Ishikawa (cell line): ENCODE data around the gene SPX.

Source experiments
- CEBPB ChIP-seq: IDR thresholded peaks from 2 replicates; pipeline ENCODE4 v1.6.1; 2012
- CREB1 ChIP-seq: IDR thresholded peaks from 2 replicates; pipeline ENCODE4 v1.6.1; 2012; ENCODE audit warnings: low read depth
- EGR1 ChIP-seq: IDR thresholded peaks from 2 replicates; pipeline ENCODE4 v1.6.1; 2012
- EP300 ChIP-seq: IDR thresholded peaks from 2 replicates; pipeline ENCODE4 v1.6.1; 2012; ENCODE audit warnings: borderline replicate concordance
- FOXM1 ChIP-seq: IDR thresholded peaks from 2 replicates; pipeline ENCODE4 v1.6.1; 2012; ENCODE audit warnings: low read depth, borderline replicate concordance
- MAX ChIP-seq: IDR thresholded peaks from 2 replicates; pipeline ENCODE4 v1.6.1; 2012
- NFIC ChIP-seq: IDR thresholded peaks from 2 replicates; pipeline ENCODE4 v1.6.1; 2012
- RAD21 ChIP-seq: IDR thresholded peaks from 2 replicates; pipeline ENCODE4 v1.6.1; 2012; ENCODE audit warnings: low read depth
- TAF1 ChIP-seq: IDR thresholded peaks from 2 replicates; pipeline ENCODE4 v1.6.1; 2012; ENCODE audit warnings: low read depth, mild to moderate bottlenecking
- TCF12 ChIP-seq: IDR thresholded peaks from 2 replicates; pipeline ENCODE4 v1.6.1; 2012; ENCODE audit warnings: low read depth
- TEAD4 ChIP-seq: IDR thresholded peaks from 2 replicates; pipeline ENCODE4 v1.6.1; 2012
- YY1 ChIP-seq: IDR thresholded peaks from 2 replicates; pipeline ENCODE4 v1.6.1; 2012; ENCODE audit warnings: low read depth
- ZBTB7A ChIP-seq: IDR thresholded peaks from 2 replicates; pipeline ENCODE4 v1.6.1; 2012; ENCODE audit warnings: low read depth
- TF ChIP-seq, protein P1 (sequence below): IDR thresholded peaks from 2 replicates; pipeline ENCODE4 v1.6.1; 2012; ENCODE audit warnings: low read depth, mild to moderate bottlenecking
- TF ChIP-seq, protein P2 (sequence below): IDR thresholded peaks from 2 replicates; pipeline ENCODE4 v1.6.1; 2012

The SPX gene

DNA sequence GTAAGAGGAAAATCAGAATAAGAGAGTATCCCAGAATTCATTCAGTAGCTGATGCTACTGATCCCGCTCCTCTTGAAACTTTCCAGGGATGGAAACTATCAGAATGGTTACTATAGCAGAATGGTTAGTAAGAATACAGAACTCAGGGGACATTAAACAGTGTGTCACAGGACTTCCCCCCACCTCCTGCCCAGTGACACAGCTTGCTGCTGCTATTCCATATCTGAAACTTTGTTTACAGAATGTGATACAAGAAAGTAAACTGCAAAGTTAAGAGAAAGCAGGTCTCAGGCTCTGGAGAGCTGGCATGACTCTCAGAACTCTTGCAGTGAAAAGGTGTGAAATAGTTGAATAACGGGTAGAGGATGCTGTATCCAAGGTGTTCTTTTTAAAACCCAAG is 3.4 kb downstream of the SPX start:
- TF ChIP-seq EP300, result no peak
- TF ChIP-seq RAD21, result no peak
- TF ChIP-seq YY1, result no peak
- TF ChIP-seq ZBTB7A, result no peak
- no peak for TF ChIP-seq MAX
- no peak for TF ChIP-seq TEAD4
- no peak for TF ChIP-seq TAF1
- no peak for TF ChIP-seq CREB1
- no peak for TF ChIP-seq NFIC
- no peak for TF ChIP-seq EGR1
- no peak for TF ChIP-seq FOXM1
- TF ChIP-seq, protein P1, sequence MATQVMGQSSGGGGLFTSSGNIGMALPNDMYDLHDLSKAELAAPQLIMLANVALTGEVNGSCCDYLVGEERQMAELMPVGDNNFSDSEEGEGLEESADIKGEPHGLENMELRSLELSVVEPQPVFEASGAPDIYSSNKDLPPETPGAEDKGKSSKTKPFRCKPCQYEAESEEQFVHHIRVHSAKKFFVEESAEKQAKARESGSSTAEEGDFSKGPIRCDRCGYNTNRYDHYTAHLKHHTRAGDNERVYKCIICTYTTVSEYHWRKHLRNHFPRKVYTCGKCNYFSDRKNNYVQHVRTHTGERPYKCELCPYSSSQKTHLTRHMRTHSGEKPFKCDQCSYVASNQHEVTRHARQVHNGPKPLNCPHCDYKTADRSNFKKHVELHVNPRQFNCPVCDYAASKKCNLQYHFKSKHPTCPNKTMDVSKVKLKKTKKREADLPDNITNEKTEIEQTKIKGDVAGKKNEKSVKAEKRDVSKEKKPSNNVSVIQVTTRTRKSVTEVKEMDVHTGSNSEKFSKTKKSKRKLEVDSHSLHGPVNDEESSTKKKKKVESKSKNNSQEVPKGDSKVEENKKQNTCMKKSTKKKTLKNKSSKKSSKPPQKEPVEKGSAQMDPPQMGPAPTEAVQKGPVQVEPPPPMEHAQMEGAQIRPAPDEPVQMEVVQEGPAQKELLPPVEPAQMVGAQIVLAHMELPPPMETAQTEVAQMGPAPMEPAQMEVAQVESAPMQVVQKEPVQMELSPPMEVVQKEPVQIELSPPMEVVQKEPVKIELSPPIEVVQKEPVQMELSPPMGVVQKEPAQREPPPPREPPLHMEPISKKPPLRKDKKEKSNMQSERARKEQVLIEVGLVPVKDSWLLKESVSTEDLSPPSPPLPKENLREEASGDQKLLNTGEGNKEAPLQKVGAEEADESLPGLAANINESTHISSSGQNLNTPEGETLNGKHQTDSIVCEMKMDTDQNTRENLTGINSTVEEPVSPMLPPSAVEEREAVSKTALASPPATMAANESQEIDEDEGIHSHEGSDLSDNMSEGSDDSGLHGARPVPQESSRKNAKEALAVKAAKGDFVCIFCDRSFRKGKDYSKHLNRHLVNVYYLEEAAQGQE, result no peak
- TF ChIP-seq, protein P2, sequence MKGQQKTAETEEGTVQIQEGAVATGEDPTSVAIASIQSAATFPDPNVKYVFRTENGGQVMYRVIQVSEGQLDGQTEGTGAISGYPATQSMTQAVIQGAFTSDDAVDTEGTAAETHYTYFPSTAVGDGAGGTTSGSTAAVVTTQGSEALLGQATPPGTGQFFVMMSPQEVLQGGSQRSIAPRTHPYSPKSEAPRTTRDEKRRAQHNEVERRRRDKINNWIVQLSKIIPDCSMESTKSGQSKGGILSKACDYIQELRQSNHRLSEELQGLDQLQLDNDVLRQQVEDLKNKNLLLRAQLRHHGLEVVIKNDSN, result no peak
- TF ChIP-seq TCF12, result no peak
- no peak for TF ChIP-seq CEBPB

- TF ChIP-seq EP300 (no peak), TAF1 (no peak), CREB1 (no peak), TEAD4 (no peak), FOXM1 (no peak), MAX (no peak), RAD21 (no peak), ZBTB7A (no peak), YY1 (no peak), TCF12 (no peak), EGR1 (no peak), CEBPB (no peak), NFIC (no peak)
- TF ChIP-seq, protein P2, result no peak
- TF ChIP-seq, protein P1, result no peak
These were observed 12.1 kb downstream of the SPX start for GRCh38 chr12:21538061-21538653.

GRCh38 chr12:21539797-21540196 is 13.7 kb downstream of the SPX start:
- TF ChIP-seq EGR1 (no peak), NFIC (no peak), TEAD4 (no peak), CREB1 (no peak), YY1 (no peak), TCF12 (no peak), FOXM1 (no peak), MAX (no peak), RAD21 (no peak), CEBPB (no peak), TAF1 (no peak), ZBTB7A (no peak), EP300 (no peak)
- TF ChIP-seq, protein P1, result no peak
- TF ChIP-seq, protein P2, result no peak
